SK-N-SH (cell line): Measurements from ENCODE around the gene ABR. TPM values are rescaled to one million over a fixed set of nuclear protein-coding genes. Genes with fewer than 3 reads are reported as not detected.

Source experiments
- CTCF ChIA-PET: fragments of 300-600, 350-600 bp; formaldehyde crosslinking; extraction: SDS; loops from one replicate; lab custom pipeline; 2021; lab: Yijun Ruan, JAX
- POLR2A ChIA-PET: fragments of 350-600 bp; sonication (Branson Sonifier 250); formaldehyde crosslinking; extraction: SDS; loops from one replicate; lab custom pipeline; 2020; ENCODE audit warnings: antibody characterized with exemption, inconsistent platforms; lab: Yijun Ruan, JAX
- DNase-seq: peaks from one replicate; pipeline ENCODE4 v3.0.0; 2012
- H2AFZ ChIP-seq: fragments of 200-600 bp; sonication (generic); 2 replicates; pipeline ENCODE4 v1.8.1; 2016; ENCODE audit warnings: antibody characterized with exemption, mild to moderate bottlenecking, low read depth
- H3F3A ChIP-seq: fragments of 200-600 bp; sonication (generic); replicated peaks from 2 replicates; pipeline ENCODE3; 2016; ENCODE audit warnings: antibody characterized with exemption, mild to moderate bottlenecking; ENCODE audit not compliant: insufficient read depth
- H3K27ac ChIP-seq, 2 experiments: fragments of 200-500 bp in 1 of 2; fragments of 200-600 bp in 1 of 2; sonication (Bioruptor generic) in 1 of 2; sonication (generic), shearing (Covaris generic) in 1 of 2; 2 replicates each; pipeline versions ENCODE4 v1.5.1 to v1.6.1; 2014 to 2016; ENCODE audit warnings: low read depth in 2 of 2, inconsistent platforms in 1 of 2, low read length in 1 of 2, mild to moderate bottlenecking in 1 of 2, mixed read lengths in 1 of 2
- H3K27me3 ChIP-seq: fragments of 200-600 bp; sonication (generic), shearing (Covaris generic); 2 replicates; pipeline ENCODE4 v1.6.1; 2016; ENCODE audit warnings: mixed run types; ENCODE audit not compliant: insufficient read depth
- H3K36me3 ChIP-seq, 2 experiments: fragments of 200-500 bp in 1 of 2; fragments of 200-600 bp in 1 of 2; sonication (Bioruptor generic) in 1 of 2; sonication (generic) in 1 of 2; replicated peaks in 1 of 2; 2 replicates each; pipeline versions ENCODE3 to v1.5.1; 2014 to 2016; ENCODE audit warnings: low read length in 1 of 2, mild to moderate bottlenecking in 1 of 2; ENCODE audit not compliant: insufficient read depth in 2 of 2, control insufficient read depth in 1 of 2
- H3K4me1 ChIP-seq, 2 experiments: fragments of 200-500 bp in 1 of 2; fragments of 200-600 bp in 1 of 2; sonication (Bioruptor generic) in 1 of 2; sonication (generic), shearing (Covaris generic) in 1 of 2; 2 replicates each; pipeline versions ENCODE4 v1.5.1 to v1.6.1; 2014 to 2016; ENCODE audit warnings: low read depth in 1 of 2, low read length in 1 of 2, mixed run types in 1 of 2; ENCODE audit not compliant: insufficient read depth in 2 of 2, control insufficient read depth in 1 of 2
- H3K4me2 ChIP-seq: fragments of 200-600 bp; sonication (generic), shearing (Covaris generic); 2 replicates; pipeline ENCODE4 v1.6.1; 2017; ENCODE audit warnings: mixed run types
- H3K4me3 ChIP-seq, 2 experiments: fragments of 200-500 bp in 1 of 2; fragments of 200-600 bp in 1 of 2; sonication (Bioruptor generic) in 1 of 2; sonication (generic), shearing (Covaris generic) in 1 of 2; 2 replicates each; pipeline versions ENCODE4 v1.5.1 to v1.8.1; 2014 to 2016; ENCODE audit warnings: low read depth in 2 of 2, inconsistent platforms in 1 of 2, low read length in 1 of 2, mild to moderate bottlenecking in 1 of 2, mixed read lengths in 1 of 2, moderate library complexity in 1 of 2
- H3K79me2 ChIP-seq: fragments of 200-600 bp; sonication (generic); 2 replicates; pipeline ENCODE4 v1.8.1; 2017; ENCODE audit warnings: mild to moderate bottlenecking; ENCODE audit not compliant: insufficient read depth
- H3K9ac ChIP-seq: fragments of 200-600 bp; sonication (generic); 2 replicates; pipeline ENCODE4 v1.6.1; 2017; ENCODE audit warnings: mixed run types
- H3K9me2 ChIP-seq: fragments of 200-600 bp; sonication (generic); 2 replicates; pipeline ENCODE4 v1.6.1; 2017; ENCODE audit warnings: mixed run types
- H3K9me3 ChIP-seq: fragments of 200-600 bp; sonication (generic); 2 replicates; pipeline ENCODE4 v1.6.1; 2017; ENCODE audit warnings: mixed run types, mild to moderate bottlenecking, moderate library complexity
- H4K20me1 ChIP-seq: fragments of 200-600 bp; sonication (generic); 2 replicates; pipeline ENCODE4 v1.6.1; 2017; ENCODE audit warnings: mild to moderate bottlenecking, mixed run types; ENCODE audit not compliant: insufficient read depth
- CHD2 ChIP-seq: fragments of 150-350 bp; IDR thresholded peaks from 2 replicates; pipeline ENCODE4 v1.6.1; 2018; ENCODE audit warnings: low read length; ENCODE audit not compliant: partially characterized antibody
- FOXM1 ChIP-seq: IDR thresholded peaks from 2 replicates; pipeline ENCODE4 v1.4.0; 2012; ENCODE audit warnings: low read depth, mild to moderate bottlenecking
- GABPA ChIP-seq: IDR thresholded peaks from 2 replicates; pipeline ENCODE4 v1.4.0; 2012; ENCODE audit warnings: low read depth, mild to moderate bottlenecking
- GATA2 ChIP-seq: sonication (generic); formaldehyde crosslinking; IDR thresholded peaks from 2 replicates; pipeline ENCODE4 v1.5.0; 2020; ENCODE audit warnings: mild to moderate bottlenecking, missing genetic modification reagents
- IRF3 ChIP-seq: fragments of 150-350 bp; IDR thresholded peaks from 2 replicates; pipeline ENCODE4 v1.6.1; 2016; ENCODE audit warnings: mild to moderate bottlenecking, low read depth, low read length
- JUND ChIP-seq: IDR thresholded peaks from 2 replicates; pipeline ENCODE4 v1.4.0; 2012
- MAX ChIP-seq: IDR thresholded peaks from 2 replicates; pipeline ENCODE4 v1.4.0; 2012; ENCODE audit warnings: low read depth
- MXI1 ChIP-seq: IDR thresholded peaks from 2 replicates; pipeline ENCODE4 v1.6.1; 2012; ENCODE audit warnings: mild to moderate bottlenecking, low read depth, low read length, improper control_type of control experiment
- NFIC ChIP-seq: IDR thresholded peaks from 2 replicates; pipeline ENCODE4 v1.4.0; 2012; ENCODE audit warnings: borderline replicate concordance
- NRF1 ChIP-seq: IDR thresholded peaks from 2 replicates; pipeline ENCODE4 v1.6.1; 2012; ENCODE audit warnings: low read depth, mild to moderate bottlenecking, low read length
- POLR2AphosphoS5 ChIP-seq: IDR thresholded peaks from 2 replicates; pipeline ENCODE4 v1.6.1; 2012; ENCODE audit warnings: low read depth, low read length
- RCOR1 ChIP-seq: fragments of 150-350 bp; IDR thresholded peaks from 2 replicates; pipeline ENCODE4 v1.6.1; 2017; ENCODE audit warnings: antibody characterized with exemption, low read length
- REST ChIP-seq: IDR thresholded peaks from 2 replicates; pipeline ENCODE4 v1.6.1; 2012; ENCODE audit warnings: mild to moderate bottlenecking, low read depth, low read length, moderate library complexity
- RFX5 ChIP-seq: IDR thresholded peaks from 2 replicates; pipeline ENCODE4 v1.6.1; 2012; ENCODE audit warnings: mild to moderate bottlenecking, improper control_type of control experiment, low read length
- TAF1 ChIP-seq: IDR thresholded peaks from 2 replicates; pipeline ENCODE4 v1.6.1; 2012; ENCODE audit warnings: low read depth, mild to moderate bottlenecking, low read length, moderate library complexity, borderline replicate concordance
- USF2 ChIP-seq: fragments of 150-350 bp; IDR thresholded peaks from 2 replicates; pipeline ENCODE4 v1.6.1; 2017; ENCODE audit warnings: antibody characterized with exemption, low read length, low read depth, borderline replicate concordance
- YY1 ChIP-seq: IDR thresholded peaks from 2 replicates; pipeline ENCODE4 v1.4.0; 2012; ENCODE audit warnings: low read depth, mild to moderate bottlenecking
- WGBS: methylation state at CpG from one replicate; pipeline ENCODE4 v1.1.6; 2017; ENCODE audit warnings: low lambda C conversion rate; 5-methylcytosine and 5-hydroxymethylcytosine counted together
- polyA plus RNA-seq, 3 experiments: library from polyadenylated mRNA; depleted of rRNA; stranded (reverse); fragments of >200 nt; gene quantifications; 2 replicates each; pipeline ENCODE4 v1.2.3, GENCODE V29; 2012
- TF ChIP-seq, protein P1 (sequence below): fragments of 200-600 bp; sonication (generic); IDR thresholded peaks from 2 replicates; pipeline ENCODE4 v1.6.1; 2017; ENCODE audit warnings: antibody characterized with exemption, mild to moderate bottlenecking, moderate library complexity
- TF ChIP-seq, protein P2 (sequence below): IDR thresholded peaks from 2 replicates; pipeline ENCODE4 v1.4.0; 2012; ENCODE audit warnings: low read depth, borderline replicate concordance
- TF ChIP-seq, protein P3 (sequence below): IDR thresholded peaks from 2 replicates; pipeline ENCODE4 v1.4.0; 2012; ENCODE audit warnings: low read depth, borderline replicate concordance

ABR gene
- polyA plus RNA-seq, 1 of the 3 experiments (the other 2 are of a cell fraction), result 117 TPM

DNA sequence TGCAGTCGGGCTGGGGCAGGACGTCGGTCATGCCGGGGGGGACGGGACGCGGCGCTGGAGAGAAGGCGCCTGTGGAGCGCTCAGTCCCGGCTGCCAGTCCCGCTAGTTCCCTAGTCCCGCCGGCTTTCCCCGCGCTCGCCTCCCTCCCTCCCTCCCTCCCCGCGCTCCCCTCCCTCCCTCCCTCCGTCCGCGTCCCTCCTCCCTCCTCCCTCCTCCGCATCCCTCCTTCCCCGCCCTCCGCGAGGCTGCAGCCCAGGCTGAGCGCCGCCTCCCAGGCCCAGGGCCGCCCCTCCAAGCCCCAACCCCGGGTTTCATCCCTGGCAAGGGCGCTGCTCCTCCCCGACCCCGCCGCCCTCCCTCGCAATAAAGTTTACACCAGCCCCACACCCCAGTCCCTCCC lies 148.1 kb downstream of the ABR start:
- H3K4me2 ChIP-seq, result no peak overlapping the region
- H4K20me1 ChIP-seq, result peaks cover 53% of the 10 kb centered on the region
- H2AFZ ChIP-seq, result no peak overlapping the region
- peaks cover 0 to 27% of the 10 kb centered on the region in 2 experiments; a peak in 1 of 4 replicates for H3K4me1 ChIP-seq
- DNase-seq, result peak; percentile 86
- H3K27me3 ChIP-seq, result no peaks in the 10 kb centered on the region
- 81% methylated on average over 35 of the region's 35 CpGs for WGBS
- no peak overlapping the region for H3K27ac ChIP-seq
- no peaks in the 10 kb centered on the region for H3K9me2 ChIP-seq
- ChIA-PET CTCF (interaction anchor here (0.9 to 6.3 kb wide), 4 partner anchors 15 to 42 kb away, joined by 3 to 41 read pairs (median 4); no protein-coding TSS in a partner anchor), POLR2A (no interaction called here)
- H3K4me3 ChIP-seq, result no peak overlapping the region
- TF ChIP-seq MXI1 (no peak), CHD2 (no peak), YY1 (no peak), REST (no peak), RFX5 (no peak), GABPA (no peak), GATA2 (CRISPR knock-in tag) (no peak), POLR2AphosphoS5 (no peak), NFIC (no peak), USF2 (no peak), JUND (no peak), RCOR1 (no peak), IRF3 (no peak), TAF1 (no peak), MAX (no peak), NRF1 (no peak), FOXM1 (no peak)
- TF ChIP-seq, protein P1, sequence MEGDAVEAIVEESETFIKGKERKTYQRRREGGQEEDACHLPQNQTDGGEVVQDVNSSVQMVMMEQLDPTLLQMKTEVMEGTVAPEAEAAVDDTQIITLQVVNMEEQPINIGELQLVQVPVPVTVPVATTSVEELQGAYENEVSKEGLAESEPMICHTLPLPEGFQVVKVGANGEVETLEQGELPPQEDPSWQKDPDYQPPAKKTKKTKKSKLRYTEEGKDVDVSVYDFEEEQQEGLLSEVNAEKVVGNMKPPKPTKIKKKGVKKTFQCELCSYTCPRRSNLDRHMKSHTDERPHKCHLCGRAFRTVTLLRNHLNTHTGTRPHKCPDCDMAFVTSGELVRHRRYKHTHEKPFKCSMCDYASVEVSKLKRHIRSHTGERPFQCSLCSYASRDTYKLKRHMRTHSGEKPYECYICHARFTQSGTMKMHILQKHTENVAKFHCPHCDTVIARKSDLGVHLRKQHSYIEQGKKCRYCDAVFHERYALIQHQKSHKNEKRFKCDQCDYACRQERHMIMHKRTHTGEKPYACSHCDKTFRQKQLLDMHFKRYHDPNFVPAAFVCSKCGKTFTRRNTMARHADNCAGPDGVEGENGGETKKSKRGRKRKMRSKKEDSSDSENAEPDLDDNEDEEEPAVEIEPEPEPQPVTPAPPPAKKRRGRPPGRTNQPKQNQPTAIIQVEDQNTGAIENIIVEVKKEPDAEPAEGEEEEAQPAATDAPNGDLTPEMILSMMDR, result no peak
- TF ChIP-seq, protein P2, sequence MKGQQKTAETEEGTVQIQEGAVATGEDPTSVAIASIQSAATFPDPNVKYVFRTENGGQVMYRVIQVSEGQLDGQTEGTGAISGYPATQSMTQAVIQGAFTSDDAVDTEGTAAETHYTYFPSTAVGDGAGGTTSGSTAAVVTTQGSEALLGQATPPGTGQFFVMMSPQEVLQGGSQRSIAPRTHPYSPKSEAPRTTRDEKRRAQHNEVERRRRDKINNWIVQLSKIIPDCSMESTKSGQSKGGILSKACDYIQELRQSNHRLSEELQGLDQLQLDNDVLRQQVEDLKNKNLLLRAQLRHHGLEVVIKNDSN, result no peak
- TF ChIP-seq, protein P3, sequence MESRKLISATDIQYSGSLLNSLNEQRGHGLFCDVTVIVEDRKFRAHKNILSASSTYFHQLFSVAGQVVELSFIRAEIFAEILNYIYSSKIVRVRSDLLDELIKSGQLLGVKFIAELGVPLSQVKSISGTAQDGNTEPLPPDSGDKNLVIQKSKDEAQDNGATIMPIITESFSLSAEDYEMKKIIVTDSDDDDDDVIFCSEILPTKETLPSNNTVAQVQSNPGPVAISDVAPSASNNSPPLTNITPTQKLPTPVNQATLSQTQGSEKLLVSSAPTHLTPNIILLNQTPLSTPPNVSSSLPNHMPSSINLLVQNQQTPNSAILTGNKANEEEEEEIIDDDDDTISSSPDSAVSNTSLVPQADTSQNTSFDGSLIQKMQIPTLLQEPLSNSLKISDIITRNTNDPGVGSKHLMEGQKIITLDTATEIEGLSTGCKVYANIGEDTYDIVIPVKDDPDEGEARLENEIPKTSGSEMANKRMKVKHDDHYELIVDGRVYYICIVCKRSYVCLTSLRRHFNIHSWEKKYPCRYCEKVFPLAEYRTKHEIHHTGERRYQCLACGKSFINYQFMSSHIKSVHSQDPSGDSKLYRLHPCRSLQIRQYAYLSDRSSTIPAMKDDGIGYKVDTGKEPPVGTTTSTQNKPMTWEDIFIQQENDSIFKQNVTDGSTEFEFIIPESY, result no peak
- H3K9me3 ChIP-seq, result no peaks in the 10 kb centered on the region
- peaks cover 2 to 14% of the 10 kb centered on the region in 2 experiments for H3K36me3 ChIP-seq
- H3K9ac ChIP-seq, result no peak overlapping the region
- H3K79me2 ChIP-seq, result peaks cover 4% of the 10 kb centered on the region; the same call in 1 of the 2 replicates
- peaks cover 6% of the 10 kb centered on the region for H3F3A ChIP-seq
